ENCODE results near the gene DIAPH2.

DIAPH2 gene

GRCh38 chrX:97132664-97133415, 448.2 kb downstream of the DIAPH2 start:
- Histone ChIP-seq H3K9me3 (no peaks in the 10 kb centered on the region), H3K4me1 (no peaks in the 10 kb centered on the region), H3K4me3 (ENCODE audit: low read depth, low read length) (no peak overlapping the region), H3K27me3 (no peaks in the 10 kb centered on the region), H3K36me3 (no peaks in the 10 kb centered on the region)
- DNase-seq = no peak
- TF ChIP-seq CTCF (IDR thresholded peaks at IDR 0.05; ENCODE audit: low read depth, low read length) = no peak

GRCh38 chrX:97145934-97146333, 461.3 kb downstream of the DIAPH2 start:
- H3K27me3 ChIP-seq = no peaks in the 10 kb centered on the region
- no peak for TF ChIP-seq CTCF (IDR thresholded peaks at IDR 0.05; ENCODE audit: low read depth, low read length)

GRCh38 chrX:97155816-97156215, 471.2 kb downstream of the DIAPH2 start:
- Histone ChIP-seq H3K27me3 (no peaks in the 10 kb centered on the region), H3K4me3 (ENCODE audit: low read depth, low read length) (no peak overlapping the region), H3K36me3 (no peaks in the 10 kb centered on the region), H3K4me1 (no peaks in the 10 kb centered on the region), H3K9me3 (no peaks in the 10 kb centered on the region)
- no peak for TF ChIP-seq CTCF (IDR thresholded peaks at IDR 0.05; ENCODE audit: low read depth, low read length)
- DNase-seq = no peak

More at GRCh38 chrX:97145934-97146333, 461.3 kb downstream of the DIAPH2 start:
- no peak for DNase-seq
- Histone ChIP-seq H3K36me3 (no peaks in the 10 kb centered on the region), H3K9me3 (no peaks in the 10 kb centered on the region), H3K4me1 (no peaks in the 10 kb centered on the region), H3K4me3 (ENCODE audit: low read depth, low read length) (no peak overlapping the region)

GRCh38 chrX:97158269-97158668, 473.6 kb downstream of the DIAPH2 start:
- Histone ChIP-seq H3K4me1 (no peaks in the 10 kb centered on the region), H3K4me3 (ENCODE audit: low read depth, low read length) (no peak overlapping the region), H3K27me3 (no peaks in the 10 kb centered on the region), H3K9me3 (no peaks in the 10 kb centered on the region), H3K36me3 (no peaks in the 10 kb centered on the region)
- no peak for TF ChIP-seq CTCF (IDR thresholded peaks at IDR 0.05; ENCODE audit: low read depth, low read length)
- DNase-seq = no peak

- no peak for DNase-seq
- no peaks in the 10 kb centered on the region for H3K36me3 ChIP-seq
- no peak for TF ChIP-seq CTCF (IDR thresholded peaks at IDR 0.05; ENCODE audit: low read depth, low read length)
- no peaks in the 10 kb centered on the region for H3K4me1 ChIP-seq
- H3K27me3 ChIP-seq = no peaks in the 10 kb centered on the region
- no peak overlapping the region for H3K4me3 ChIP-seq (ENCODE audit: low read depth, low read length)
- no peaks in the 10 kb centered on the region for H3K9me3 ChIP-seq
These were observed 475.5 kb downstream of the DIAPH2 start for GRCh38 chrX:97159916-97160800.

- DNase-seq = no peak
- no peaks in the 10 kb centered on the region for H3K36me3 ChIP-seq
- no peaks in the 10 kb centered on the region for H3K27me3 ChIP-seq
- no peak overlapping the region for H3K4me3 ChIP-seq (ENCODE audit: low read depth, low read length)
- TF ChIP-seq CTCF (IDR thresholded peaks at IDR 0.05; ENCODE audit: low read depth, low read length) = no peak
- no peaks in the 10 kb centered on the region for H3K9me3 ChIP-seq
- H3K4me1 ChIP-seq = no peaks in the 10 kb centered on the region
These were observed 482.7 kb downstream of the DIAPH2 start for GRCh38 chrX:97167333-97167732.
